ENCODE results near the gene APIP.

APIP gene

DNA sequence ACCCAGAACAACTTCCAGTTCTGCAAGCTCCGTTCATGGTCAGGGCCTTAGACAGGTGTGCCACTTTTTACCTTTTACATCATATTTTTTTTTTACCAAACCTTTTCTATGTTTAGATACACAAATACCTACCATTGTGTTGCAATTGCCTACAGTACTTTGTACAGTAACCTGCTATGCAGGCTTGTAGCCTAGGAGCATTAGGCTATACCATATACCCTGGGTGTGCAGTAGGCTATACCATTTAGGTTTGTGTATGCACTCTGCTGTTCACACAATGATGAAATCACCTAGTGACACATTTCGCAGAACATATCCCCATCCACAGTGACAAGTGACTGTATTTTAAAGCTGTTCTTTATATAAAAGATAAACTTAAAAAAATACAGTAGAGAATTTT, 29.6 kb downstream of the APIP start:
- no peak for DNase-seq

DNA sequence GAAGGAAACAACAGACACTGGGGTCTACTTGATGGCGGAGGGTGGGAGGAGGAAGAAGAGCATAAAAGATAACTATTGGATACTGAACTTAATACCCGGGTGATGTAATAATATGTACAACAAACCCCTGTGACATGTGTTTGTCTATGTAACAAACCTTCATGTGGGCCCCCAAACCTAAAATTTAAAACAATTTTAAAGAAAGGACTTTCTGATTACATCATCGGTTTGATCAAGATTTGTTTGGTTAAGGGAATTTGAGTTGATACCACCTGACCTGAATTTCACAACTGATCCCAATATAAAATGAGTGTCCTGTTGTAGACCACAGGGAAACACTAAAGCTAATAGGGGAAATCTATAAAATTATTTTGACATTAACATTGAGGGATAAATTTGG, 34.3 kb downstream of the APIP start:
- no peak for DNase-seq

DNA sequence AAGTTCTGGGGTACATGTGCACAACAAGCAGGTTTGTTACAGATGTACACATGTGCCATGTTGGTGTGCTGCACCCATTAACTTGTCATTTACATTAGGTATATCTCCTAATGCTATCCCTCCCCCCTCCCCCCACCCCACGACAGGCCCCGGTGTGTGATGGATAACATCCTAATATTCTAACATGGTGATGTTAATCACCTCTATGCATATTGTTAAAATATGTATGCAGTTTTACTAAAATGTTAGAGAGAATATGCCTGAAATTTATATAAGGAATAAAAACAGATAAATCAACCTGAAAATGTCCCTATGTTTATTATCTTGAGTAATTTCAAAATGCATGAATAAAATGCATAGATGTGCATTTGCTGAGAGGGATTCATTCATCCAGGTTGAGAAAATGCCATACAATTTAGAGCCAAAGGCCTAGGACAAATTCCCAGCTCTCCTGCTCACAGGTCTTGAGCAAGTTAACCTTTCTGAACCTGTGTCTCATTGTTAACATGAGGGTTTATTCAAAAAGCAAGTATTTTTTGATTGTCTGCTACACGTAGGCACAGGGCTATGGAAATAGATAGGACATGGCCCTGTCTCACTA, 38.7 kb downstream of the APIP start:
- DNase-seq, result no peak

DNA sequence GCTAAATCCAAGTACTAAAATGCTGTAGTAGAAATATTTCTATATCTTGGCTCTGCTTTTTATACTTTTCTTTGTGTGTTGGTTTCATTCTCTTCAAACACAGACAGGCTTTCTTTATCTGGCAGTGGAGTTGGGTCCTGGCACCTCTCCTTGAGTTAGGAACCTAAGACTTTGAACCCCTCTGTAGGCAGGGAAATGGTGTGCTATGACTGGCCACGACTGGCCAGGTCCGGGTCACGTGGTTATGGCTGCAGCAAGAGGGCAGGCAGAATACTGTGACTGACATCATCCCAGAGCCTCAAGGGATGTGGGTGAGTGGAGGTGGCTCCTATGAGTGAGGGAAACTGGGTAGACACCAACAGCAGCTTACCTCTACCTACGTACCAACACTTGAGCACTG, 42.0 kb downstream of the APIP start:
- DNase-seq, result no peak

DNA sequence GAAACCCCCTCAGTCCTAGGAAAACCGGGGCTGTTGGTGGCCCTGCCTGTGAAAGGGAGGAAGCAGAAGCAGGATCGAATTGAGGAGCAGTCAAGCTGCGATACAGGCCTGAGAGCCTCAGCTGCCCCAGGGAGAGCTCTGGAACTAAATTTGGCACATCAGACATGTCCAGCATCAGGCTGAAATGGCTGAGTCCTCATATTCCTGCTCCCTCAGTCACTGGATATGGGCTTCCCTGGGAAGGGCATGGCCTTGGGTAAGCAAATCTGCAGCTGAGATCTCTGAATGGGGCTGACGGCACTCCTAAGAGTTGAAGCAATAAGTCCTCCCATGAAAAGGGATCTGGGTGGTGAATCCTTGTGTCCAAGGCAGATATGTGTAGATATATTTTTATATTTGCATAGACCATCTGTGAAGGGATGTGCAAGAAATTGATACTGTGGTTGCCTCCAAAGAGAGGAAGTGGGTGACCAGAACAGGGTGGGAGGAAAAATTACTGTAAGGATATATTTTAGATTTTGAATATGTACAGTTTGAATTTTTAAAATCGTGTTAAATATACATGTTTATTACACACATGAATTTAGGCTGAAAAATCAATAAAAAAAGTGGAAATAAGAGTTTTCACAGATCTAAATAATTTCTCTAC, 45.5 kb downstream of the APIP start:
- peak in 1 of 2 experiments; percentile 15 for DNase-seq

DNA sequence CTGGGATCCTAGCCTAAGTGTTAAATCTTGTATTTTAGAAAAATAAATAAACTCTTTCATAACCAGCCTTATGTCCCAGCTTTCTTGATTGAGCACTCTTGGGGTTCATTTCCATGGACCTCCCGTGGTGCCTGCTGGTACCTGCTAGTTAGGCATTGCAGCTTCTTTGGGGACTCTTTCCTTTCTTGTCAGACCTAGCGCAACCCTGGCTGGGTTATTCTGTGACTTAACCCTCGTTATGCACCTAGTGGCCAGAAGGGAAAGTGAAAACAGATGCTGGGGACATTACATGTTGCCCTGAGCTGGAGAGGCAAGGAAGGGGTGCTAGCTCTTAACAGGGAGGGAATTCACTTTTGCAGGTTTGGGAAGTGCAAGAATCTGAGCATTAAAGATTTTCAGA, 46.8 kb downstream of the APIP start:
- DNase-seq, result peak in 1 of 2 experiments; percentile 10

DNA sequence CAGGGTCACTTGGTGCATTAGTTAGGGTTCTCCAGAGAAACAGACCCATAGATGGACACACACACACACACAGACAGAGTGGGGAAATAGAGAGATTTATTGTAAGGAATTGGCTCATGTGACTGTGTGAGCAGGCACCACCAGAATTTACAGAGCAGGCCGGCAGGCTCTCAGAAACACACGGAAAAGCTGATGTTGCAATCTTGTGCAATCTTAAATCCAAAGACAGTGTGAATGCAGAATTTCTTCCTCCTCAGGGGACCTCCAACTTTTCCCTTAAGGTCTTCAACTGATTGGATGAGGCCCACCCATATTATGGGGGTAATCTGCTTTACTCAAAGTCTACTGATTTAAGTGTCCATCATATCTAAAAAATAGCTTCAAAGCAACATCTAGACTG, 49.8 kb downstream of the APIP start:
- DNase-seq, result no peak

DNA sequence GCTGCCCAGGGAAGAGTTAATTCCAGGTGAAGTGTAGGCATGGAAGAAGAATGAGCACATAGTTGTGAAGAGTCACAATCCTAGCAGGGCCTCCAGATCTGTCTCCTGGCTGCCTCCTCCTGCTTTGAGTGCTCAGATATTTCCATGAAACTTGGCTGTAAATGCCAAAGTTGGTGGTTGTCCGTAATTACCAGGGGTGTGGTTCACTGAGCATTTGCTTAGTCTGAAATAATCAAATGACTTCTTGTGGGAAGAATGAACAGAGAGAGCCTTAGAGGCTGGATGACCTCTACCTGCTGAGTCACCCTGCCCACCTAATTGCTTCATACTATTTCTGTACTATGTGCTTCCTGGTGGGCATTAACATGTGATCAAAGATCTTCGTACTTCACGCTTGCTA, 50.9 kb downstream of the APIP start:
- no peak for DNase-seq

DNA sequence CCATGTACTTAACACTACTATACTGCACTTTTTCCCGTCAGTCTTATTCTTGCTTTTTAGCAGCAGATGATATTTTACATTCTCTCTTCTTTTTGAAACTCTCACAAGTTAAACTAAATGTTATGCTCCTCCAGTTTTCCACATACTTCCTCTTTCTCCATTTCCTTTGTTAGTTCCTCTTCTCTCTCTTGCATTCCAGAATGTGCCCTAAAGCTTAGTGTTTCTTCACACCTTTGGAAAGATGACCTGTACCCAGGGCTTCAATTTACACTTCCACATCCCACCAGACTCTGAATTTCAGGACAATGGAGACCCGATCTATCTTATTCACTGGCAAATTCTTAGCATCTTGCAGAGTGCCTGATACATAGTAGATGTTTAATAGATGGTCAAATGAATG, 51.8 kb downstream of the APIP start:
- DNase-seq, result no peak

DNA sequence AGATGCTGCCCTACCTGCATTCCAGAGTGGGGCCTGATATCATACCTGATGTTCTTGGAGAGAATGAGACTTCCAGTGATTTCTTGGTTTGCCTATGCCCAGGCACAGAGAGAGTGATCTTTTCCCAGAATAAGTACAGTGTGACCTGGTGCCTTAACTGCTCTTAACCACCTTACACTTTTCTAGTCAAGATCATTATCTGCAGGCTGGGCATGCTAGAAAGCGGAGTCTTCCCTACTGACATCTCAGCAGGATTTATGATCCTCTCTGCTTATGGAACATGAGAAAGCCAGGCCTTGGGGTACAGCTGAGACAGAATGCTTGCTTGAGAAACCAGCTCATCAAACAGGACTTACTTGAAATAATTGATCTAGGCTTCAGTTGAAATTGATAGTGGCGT, 53.1 kb downstream of the APIP start:
- DNase-seq, result no peak

DNA sequence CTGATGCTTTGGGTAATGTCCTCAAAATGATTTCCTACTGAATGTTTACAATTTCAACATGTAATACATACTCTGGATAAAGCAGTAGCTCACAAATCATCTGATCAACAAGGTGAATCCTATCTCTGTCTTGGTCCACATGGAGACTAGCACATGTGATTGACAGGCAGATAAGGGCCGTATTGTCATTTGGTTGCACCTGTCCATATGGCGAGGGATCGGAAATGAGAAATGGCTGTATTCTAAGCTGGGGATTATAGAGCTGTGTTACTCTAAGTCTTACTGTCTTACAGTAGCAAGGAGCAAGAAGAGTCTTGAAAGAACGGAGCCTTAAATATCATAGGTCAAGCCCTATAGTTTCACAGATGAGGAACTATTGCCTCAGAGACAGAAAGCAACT, 55.7 kb downstream of the APIP start:
- DNase-seq, result peak in 1 of 2 experiments; percentile 28

DNA sequence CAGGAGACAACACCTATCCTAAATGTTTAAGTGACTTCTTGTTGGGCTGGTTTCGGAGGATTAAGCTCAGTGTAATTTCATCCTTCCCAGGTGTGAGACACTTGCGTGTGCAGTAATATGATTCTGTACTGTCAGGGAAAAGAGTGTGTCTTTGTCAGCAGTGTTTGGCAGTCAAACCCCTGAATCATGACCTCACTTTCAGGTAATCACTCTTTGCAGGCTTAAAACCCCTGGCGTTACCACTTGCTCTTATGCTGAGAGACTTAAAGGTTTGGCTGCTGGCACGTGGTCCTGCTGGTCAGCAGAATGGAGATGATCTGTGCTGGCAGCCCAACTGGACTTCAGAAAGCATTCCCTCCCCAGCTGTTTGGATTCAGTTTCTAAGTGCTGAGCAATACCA, 56.1 kb downstream of the APIP start:
- DNase-seq, result peak in 1 of 2 experiments; percentile 19

DNA sequence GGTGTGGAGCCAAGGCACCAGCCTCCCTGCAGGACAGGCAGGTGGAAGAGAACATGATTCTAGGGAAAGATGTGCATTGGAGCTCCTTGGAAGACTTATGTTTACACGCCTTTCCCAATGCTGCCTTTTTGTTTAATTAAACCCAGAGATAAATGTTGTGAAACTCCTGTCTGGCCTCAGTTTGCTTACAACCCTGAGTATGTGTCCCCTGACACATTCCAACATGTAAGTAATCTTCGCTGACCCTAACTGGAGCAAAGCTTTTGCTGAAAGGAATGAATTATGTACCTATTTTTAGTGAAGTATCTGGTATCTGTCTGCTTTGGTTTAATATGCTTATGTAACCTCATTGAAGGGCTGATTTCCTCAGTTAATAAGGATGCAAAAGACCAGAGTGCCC, 56.7 kb downstream of the APIP start:
- DNase-seq, result no peak

DNA sequence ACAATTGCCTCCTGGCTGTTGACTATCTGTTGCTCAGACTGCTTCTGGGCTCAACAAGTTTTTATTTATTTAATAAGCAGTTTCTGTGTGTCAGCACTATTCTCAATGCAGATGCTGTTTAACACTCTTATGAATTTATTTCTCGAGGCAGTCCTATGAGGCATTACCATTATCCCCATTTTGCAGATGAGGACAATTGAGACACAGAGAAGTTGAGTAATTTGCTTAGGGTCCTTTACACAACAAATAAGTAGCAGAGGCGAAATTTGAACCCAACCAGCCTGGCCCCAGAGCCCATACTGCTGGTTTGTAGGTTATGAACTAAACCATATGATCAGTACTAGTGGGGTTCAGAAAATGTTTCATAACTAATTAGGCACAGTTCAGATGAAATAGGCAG, 58.7 kb downstream of the APIP start:
- no peak for DNase-seq

DNA sequence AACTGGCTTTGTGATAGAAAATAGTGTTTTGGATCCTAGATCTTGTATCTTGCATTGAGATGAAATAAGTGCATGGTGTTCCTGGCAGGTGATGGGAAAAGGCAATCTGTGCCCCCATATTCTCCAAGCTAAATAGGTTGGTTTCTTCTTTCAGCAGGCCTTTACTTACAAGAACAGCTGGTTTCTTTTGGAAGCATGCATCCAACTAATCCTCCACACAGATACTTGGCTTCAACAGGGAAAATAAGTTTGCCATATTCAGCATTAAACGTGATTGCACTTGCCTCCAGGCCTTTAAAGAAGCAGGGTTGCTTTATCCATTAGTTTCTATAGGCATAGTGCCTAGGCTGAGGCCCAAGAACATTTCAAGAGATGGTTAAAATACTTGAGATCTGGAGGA, 59.9 kb downstream of the APIP start:
- no peak for DNase-seq

DNA sequence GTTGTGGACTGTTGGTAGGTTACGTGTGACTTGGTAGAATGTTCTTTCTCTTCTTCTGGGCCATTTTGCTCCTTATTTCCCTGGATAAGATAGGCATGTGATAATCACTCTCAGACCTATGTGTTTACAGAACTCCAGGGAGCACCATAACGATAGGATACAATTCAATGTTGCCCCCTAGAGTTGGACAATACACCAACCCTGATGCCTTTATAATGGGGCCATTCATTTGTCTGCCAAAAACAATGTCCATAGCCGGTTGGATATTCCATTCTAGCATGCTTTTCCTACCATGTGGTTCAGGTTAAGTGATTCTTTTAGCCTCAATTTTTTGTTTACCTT, 60.5 kb downstream of the APIP start:
- peak in 1 of 2 experiments; percentile 26 for DNase-seq

DNA sequence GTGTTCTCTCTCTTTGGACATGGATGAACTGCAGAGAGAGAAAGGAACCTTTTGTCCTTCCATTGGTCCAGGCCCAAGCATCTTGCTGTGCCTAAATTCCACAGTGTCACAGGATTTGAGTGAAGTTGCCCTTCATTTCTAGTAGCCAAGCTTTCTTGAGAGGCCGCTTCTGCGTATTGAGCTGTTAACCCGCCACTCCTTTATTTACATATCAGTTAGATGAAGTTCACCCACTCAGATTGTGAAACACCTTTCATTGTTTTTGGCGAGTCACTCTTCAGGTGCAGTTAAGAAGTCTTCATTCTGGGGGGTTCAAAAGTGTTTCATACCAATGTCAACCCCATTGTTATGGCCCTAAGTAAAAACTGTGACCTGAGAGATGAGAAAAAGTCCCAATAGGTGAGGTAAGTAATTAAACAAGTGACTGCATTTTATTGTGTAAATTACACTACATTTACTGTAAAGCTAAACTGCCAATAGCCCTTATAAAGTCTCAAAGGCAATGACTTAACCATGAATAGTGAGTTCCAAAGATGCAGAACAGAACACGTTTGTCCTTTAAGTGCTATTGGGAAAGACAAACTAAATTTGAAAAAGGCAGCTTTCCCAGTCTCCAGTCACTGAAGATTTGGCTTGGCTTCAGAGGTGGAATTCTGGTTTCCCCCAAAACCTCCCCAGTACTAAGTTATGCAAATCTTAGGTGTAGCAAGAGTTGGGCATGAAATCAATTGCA, 61.0 kb downstream of the APIP start:
- DNase-seq, result no peak

DNA sequence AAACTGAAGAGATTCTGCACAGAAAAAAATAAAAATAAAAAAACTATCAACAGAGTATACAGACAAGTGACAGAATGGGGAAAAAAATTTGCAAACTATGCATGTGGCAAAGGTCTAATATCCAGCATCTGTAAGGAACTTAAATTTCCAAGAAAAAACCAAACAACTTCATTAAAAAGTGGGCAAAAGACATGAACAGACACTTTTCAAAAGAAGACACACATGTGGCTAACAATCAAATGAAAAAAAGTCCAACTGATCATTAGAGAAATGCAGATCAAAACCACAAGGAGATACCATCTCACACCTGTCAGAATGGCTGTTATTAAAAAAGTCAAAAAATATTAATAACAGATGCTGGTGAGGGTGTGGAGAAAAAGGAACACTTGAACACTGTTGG, 64.3 kb downstream of the APIP start:
- DNase-seq, result no peak

DNA sequence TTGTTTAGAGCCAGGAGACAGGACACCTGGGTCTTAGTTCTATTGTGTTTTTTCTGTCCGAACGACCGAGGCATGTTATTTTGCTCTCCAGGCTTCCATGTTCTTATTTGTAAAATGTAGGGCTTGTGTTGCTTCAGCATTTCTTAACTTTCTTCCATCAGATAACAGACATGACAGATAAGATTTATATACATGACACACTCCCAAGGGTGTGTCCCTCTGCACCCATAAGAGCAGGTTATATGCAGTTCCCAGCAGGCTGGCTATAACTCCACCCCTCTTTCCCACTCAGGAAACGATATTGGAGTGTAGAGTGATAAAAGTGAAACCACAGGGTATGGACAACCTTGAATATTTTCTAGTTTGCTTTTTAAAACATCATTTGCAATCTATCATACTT, 65.8 kb downstream of the APIP start:
- no peak for DNase-seq

DNA sequence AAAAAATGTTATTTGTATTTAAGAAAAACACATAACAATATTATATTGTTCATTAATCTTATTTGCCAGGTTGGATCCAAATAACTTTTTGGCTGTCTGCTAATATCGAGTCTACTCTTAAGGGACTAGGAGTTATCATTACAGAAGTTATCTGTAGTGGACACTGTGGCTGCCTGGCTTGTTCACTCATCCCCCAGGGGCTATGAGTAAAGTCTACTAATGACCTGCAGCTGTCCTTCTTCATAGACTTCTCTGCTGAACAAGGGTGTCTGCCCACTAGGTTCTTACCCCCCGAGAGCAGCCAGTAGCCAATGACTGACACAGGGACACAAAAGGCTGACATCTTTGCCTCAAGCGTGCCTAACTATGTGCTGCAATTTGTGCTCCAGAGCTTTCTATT, 69.7 kb downstream of the APIP start:
- no peak for DNase-seq

DNA sequence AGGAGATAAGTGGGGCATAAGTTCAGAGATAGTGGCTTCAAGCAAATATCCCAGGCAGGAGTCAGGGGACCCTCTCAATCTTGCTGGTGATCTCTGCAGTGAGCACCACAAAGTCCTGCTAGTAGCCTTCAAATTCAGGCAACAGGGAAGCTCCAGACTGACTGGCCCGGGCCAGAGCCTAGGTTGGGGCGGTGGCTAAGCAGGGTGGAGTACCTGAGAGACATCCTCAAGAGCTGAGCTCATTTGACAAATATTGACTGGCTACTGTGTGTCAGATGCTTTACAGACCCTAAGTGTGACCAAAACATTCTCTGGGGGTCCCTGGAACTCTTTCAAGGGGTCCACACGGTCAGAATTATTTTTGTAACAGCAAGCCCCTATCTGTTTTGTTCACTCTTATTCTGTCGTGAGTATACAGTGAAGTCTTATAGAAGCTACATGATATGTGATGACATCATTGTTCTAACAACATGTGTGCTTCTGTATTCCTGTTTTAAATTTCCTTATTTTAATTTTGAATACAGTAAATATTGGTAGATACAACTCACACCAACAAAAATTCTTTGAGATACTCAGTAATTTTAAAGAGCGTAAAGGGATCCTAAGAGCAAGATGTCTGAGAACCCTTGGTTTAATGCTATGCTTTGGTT, 71.6 kb downstream of the APIP start:
- DNase-seq, result no peak

DNA sequence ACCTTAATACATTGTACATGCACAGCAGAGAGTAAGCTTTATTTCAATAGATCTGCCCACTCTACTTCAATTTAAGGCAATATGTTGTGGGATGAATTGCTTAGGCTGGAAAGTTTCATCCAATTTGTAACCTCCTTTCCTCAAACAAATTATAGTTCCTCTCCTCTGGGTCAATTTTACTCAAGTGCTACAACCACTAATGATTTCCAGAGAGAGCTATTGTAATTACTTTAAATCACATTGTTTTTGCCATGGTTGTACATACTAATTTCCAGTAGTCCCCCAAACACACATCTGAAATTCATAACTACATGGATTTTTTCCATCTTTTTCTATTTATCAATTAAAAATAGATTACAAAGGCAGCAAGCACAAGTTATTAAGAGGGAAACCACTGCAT, 72.9 kb downstream of the APIP start:
- no peak for DNase-seq

DNA sequence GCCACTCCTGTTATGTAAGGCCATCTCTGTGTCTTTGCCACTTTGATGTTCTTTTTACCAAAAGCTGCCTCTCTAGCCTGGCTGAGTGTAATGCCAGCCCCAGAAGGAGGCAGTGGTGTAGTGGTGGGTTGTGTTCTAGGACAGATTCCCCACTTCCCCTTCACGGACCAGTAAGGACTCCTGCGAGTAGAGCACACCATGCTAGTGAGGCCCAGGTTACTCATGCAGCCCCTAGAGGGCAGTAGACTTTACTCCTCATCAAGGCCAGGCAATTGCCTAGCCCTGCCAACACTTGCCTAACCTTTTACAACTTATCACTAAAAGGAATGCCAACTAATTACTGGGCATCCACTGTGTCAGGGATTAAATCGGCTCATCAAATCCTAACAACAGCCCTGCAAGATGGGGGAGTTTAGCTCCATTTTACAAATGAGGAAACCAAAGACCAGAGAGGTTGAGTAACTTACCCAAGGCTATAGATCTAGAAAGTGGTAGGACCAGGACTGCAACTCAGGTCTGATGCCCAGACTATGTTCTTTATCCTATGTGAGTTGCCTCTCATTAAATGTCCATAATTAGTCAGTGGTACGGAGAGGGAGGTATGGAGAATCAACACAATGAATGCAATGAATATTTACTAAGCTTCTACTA, 75.3 kb downstream of the APIP start:
- DNase-seq, result peak in 1 of 2 experiments; percentile 59

DNA sequence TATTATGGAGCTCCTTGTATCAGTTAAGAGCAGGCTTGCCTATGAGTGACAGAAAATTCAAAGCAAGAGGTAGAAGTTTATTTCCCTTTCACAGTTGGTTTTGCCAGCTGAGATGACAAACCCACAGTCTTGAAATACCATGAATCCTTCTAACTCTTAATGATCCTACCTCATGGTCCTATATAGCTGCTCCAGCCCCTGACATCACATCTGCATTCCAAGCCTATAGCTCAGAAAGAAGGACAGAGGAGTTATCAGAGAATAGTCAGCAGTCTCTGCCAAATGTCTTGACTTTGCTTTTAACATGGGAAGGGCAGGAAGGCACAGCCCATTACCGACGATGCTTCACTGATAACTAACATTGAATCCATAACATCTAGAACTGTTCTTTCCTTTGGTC, 76.2 kb downstream of the APIP start:
- no peak for DNase-seq
